Body of pancreas (tissue), 4 donors: ENCODE results near the gene FBN1.

Experiments used
- POLR2A ChIP-seq, 3 donors: fragments of 450-650 bp; IDR thresholded peaks; one replicate each; pipeline ENCODE4 v1.6.1; 2016; ENCODE audit warnings: antibody characterized with exemption in 3 of 3, mild to moderate bottlenecking in 2 of 3
- TF ChIP-seq, protein P1 (sequence below), 7 experiments: fragments of 450-650 bp in 4 of 7; fragments of 200-600 bp in 3 of 7; sonication (generic) in 3 of 7; IDR thresholded peaks; one replicate each; pipeline ENCODE4 v1.5.1; 2016 to 2019; ENCODE audit warnings: antibody characterized with exemption in 7 of 7

DNA sequence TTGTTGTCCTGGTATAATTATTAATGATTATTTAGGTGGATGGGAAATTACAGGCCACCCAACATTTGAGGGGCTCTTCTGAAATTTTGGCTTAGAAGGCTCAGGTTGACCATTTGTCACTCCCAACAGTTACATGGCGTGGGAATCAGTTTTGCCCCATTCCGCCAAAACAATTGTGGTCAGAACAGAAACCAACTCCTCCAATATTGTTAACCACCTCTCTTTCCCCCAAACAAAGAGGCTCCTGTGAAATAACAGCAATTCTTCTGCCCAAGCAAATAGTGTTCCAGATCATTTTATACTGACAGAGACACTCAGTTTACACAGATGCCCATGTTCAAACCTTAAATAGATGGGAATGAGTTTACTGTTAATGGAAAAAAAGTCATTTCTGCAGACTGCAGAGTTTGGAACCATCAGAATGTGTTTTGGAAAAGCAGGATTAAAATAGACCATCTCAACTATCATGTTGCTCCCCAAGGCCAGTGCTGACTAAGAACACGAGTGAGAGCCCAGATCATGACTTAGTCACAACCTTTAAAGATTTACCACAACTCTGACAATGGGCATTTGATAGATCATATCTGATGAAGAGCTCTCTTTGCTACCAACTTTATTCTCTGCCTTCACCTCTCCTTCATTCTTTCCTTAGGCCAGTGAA is 212.2 kb downstream of the FBN1 start:
- TF ChIP-seq, protein P1, sequence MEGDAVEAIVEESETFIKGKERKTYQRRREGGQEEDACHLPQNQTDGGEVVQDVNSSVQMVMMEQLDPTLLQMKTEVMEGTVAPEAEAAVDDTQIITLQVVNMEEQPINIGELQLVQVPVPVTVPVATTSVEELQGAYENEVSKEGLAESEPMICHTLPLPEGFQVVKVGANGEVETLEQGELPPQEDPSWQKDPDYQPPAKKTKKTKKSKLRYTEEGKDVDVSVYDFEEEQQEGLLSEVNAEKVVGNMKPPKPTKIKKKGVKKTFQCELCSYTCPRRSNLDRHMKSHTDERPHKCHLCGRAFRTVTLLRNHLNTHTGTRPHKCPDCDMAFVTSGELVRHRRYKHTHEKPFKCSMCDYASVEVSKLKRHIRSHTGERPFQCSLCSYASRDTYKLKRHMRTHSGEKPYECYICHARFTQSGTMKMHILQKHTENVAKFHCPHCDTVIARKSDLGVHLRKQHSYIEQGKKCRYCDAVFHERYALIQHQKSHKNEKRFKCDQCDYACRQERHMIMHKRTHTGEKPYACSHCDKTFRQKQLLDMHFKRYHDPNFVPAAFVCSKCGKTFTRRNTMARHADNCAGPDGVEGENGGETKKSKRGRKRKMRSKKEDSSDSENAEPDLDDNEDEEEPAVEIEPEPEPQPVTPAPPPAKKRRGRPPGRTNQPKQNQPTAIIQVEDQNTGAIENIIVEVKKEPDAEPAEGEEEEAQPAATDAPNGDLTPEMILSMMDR (IDR thresholded peaks at IDR 0.05) = no peak
- no peak for TF ChIP-seq POLR2A (IDR thresholded peaks at IDR 0.05)
